Upper lobe of left lung (tissue), 6 donors: ENCODE results near the gene ERC1. TPM values are rescaled to one million over a fixed set of nuclear protein-coding genes. Genes with fewer than 3 reads are reported as not detected.

Source experiments
- ATAC-seq, 2 donors: fragments of 200-7000 bp; cut with Tn5 transposase; one replicate each; pipeline ENCODE4 v1.9.1; 2022; ENCODE audit warnings: mild to moderate bottlenecking in 2 of 2, moderate library complexity in 2 of 2; ENCODE audit not compliant: low FRiP score in 2 of 2
- DNase-seq, 2 donors: peaks; one replicate each; pipeline ENCODE4 v3.0.0-alpha.2; 2019 to 2020
- H3K27ac ChIP-seq, 4 donors: fragments of 200-600 bp; sonication (generic); one replicate each; pipeline ENCODE4 v1.5.1; 2016 to 2019
- H3K27me3 ChIP-seq, 4 donors: fragments of 200-600 bp; sonication (generic); one replicate each; pipeline ENCODE4 v1.5.1; 2017 to 2019
- H3K36me3 ChIP-seq, 4 donors: fragments of 200-600 bp; sonication (generic); one replicate each; pipeline ENCODE4 v1.5.1; 2016 to 2019
- H3K4me1 ChIP-seq, 4 donors: fragments of 200-600 bp; sonication (generic); one replicate each; pipeline ENCODE4 v1.5.1; 2018 to 2019
- H3K4me3 ChIP-seq, 4 donors: fragments of 200-600 bp; sonication (generic); one replicate each; pipeline ENCODE4 v1.5.1; 2017 to 2019; ENCODE audit warnings: mild to moderate bottlenecking in 2 of 4, moderate library complexity in 1 of 4
- H3K9me3 ChIP-seq, 4 donors: fragments of 200-600 bp; sonication (generic); one replicate each; pipeline ENCODE4 v1.5.1; 2018 to 2019
- EP300 ChIP-seq, 4 donors: sonication (generic); formaldehyde crosslinking; IDR thresholded peaks; one replicate each; pipeline ENCODE4 v1.5.1; 2017; ENCODE audit warnings: antibody characterized with exemption in 4 of 4, control low read depth in 2 of 4
- POLR2A ChIP-seq, 4 donors: fragments of 450-650 bp; IDR thresholded peaks; one replicate each; pipeline ENCODE4 v1.5.1; 2016 to 2017; ENCODE audit warnings: antibody characterized with exemption in 4 of 4, mild to moderate bottlenecking in 2 of 4
- POLR2AphosphoS5 ChIP-seq, 2 donors: sonication (generic); formaldehyde crosslinking; IDR thresholded peaks; one replicate each; pipeline ENCODE4 v1.5.1; 2017; ENCODE audit warnings: antibody characterized with exemption in 2 of 2
- WGBS, 2 donors: methylation state at CpG; one replicate each; pipeline ENCODE4 v1.1.5; 2017 to 2018; 5-methylcytosine and 5-hydroxymethylcytosine counted together
- total RNA-seq, 6 donors: library from RNA; depleted of rRNA in 4 of 6; stranded (reverse); fragments of >200 nt in 4 of 6; gene quantifications; one replicate each; pipeline versions ENCODE4 v1.1.0 to v1.2.1, GENCODE V29; 2016 to 2021
- TF ChIP-seq, protein P1 (sequence below), 6 experiments: fragments of 450-650 bp in 4 of 6; fragments of 200-600 bp in 2 of 6; sonication (generic) in 2 of 6; IDR thresholded peaks; one replicate each; pipeline ENCODE4 v1.5.1; 2016 to 2019; ENCODE audit warnings: antibody characterized with exemption in 6 of 6
- donor health status: DM: no; HTN: no; CAD: no; lungs with moderate emphysema.
- donor health status: DM: no; HTN: yes; CAD: no; lungs with severe emphysema.

Gene ERC1
- total RNA-seq, 6 donors from 2014 or later: 37.7 to 158 (median 60.1) TPM

DNA sequence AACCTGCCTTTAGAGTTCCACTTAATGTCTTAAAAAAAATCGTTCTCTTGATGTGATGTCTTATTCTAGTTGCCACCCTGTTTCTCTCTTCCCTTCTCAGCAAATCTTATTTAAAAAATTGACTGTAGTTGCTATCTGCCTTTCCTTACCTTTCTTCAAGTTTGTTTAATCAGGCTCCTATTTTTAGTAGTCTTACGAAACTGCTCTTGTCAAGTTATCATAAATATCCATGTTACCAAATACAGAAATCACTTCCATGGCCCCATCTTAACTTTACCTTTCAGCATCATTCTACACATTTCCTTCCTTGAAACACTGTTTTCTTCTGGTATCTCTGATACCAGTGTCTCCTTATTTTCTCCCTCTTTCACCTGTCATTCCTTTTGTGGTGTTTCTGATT, 227.3 kb downstream of the ERC1 start:
- 41 to 43% methylated on average over 2 of the region's 2 CpGs for WGBS, 2 donors
- Histone ChIP-seq H3K36me3 (no peaks in the 10 kb centered on the region), H3K27me3 (no peaks in the 10 kb centered on the region), H3K9me3 (no peaks in the 10 kb centered on the region), H3K4me1 (peaks cover 39 to 48% (median 41%) of the 10 kb centered on the region in 4 donors), H3K27ac (peak overlapping the region in 3 of 4 donors; percentile 60 to 78 (median 76)), H3K4me3 (no peak overlapping the region)
- DNase-seq (no peak), ATAC-seq (no peak)
- TF ChIP-seq POLR2A (IDR thresholded peaks at IDR 0.05) (no peak), POLR2AphosphoS5 (IDR thresholded peaks at IDR 0.05) (no peak), EP300 (IDR thresholded peaks at IDR 0.05) (no peak)
- TF ChIP-seq, protein P1, sequence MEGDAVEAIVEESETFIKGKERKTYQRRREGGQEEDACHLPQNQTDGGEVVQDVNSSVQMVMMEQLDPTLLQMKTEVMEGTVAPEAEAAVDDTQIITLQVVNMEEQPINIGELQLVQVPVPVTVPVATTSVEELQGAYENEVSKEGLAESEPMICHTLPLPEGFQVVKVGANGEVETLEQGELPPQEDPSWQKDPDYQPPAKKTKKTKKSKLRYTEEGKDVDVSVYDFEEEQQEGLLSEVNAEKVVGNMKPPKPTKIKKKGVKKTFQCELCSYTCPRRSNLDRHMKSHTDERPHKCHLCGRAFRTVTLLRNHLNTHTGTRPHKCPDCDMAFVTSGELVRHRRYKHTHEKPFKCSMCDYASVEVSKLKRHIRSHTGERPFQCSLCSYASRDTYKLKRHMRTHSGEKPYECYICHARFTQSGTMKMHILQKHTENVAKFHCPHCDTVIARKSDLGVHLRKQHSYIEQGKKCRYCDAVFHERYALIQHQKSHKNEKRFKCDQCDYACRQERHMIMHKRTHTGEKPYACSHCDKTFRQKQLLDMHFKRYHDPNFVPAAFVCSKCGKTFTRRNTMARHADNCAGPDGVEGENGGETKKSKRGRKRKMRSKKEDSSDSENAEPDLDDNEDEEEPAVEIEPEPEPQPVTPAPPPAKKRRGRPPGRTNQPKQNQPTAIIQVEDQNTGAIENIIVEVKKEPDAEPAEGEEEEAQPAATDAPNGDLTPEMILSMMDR (IDR thresholded peaks at IDR 0.05): no peak

DNA sequence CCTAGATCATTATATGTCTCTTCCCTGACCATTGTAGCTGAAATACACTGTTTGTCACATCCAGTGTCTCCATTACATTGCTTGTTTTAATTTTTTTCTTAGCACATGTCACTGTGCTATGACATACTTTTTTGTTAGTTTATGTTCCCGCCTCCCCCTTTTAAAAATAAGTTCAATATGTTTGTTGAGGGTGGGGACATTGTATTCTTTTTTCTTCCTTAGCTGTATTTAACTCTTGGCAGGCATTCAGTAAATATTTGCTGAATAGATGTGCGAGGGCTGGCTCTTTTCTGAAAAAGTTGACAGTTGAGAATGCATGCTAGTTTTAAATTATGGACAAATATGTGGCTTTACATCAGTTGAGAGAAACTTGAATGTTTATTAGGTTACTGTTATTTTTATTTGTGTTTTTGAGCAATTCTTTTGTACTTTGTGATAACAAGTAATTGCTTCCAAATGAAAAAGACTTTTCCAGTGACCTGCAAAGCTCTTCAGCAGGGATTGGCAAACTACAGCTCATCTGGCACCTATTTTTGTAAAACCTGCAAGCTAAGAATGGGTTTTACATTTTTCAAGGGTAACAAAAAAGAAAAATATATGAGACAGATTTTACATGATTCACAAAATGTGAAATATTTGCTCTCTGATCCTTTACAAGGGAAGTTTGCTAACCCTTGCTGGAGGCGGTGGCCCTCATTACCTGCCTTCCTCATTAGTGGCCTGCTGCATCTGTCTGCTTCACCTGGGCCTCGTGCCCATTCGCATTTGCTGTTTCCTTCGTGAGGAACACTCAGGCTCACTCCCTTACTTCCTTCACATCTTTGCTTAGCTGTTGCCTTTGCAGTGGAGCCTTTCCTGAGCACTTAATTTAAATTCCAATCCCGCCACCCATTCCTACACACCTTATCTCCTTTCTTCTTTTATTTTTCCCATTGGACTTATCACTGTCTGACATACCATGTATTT, 229.4 kb downstream of the ERC1 start:
- Histone ChIP-seq H3K36me3 (no peaks in the 10 kb centered on the region), H3K4me3 (no peak overlapping the region), H3K9me3 (no peaks in the 10 kb centered on the region), H3K27me3 (no peaks in the 10 kb centered on the region), H3K27ac (peak overlapping the region; percentile 26 to 78 (median 56)), H3K4me1 (peaks cover 39 to 48% (median 41%) of the 10 kb centered on the region in 4 donors)
- TF ChIP-seq POLR2A (IDR thresholded peaks at IDR 0.05): no peak
- TF ChIP-seq EP300 (IDR thresholded peaks at IDR 0.05): no peak
- TF ChIP-seq, protein P1 (IDR thresholded peaks at IDR 0.05): no peak
- TF ChIP-seq POLR2AphosphoS5 (IDR thresholded peaks at IDR 0.05): no peak
- peak in 1 of 2 donors; percentile 48 for DNase-seq
- WGBS, 2 donors: 43 to 50% methylated on average over 7 of the region's 7 CpGs
- ATAC-seq: no peak

DNA sequence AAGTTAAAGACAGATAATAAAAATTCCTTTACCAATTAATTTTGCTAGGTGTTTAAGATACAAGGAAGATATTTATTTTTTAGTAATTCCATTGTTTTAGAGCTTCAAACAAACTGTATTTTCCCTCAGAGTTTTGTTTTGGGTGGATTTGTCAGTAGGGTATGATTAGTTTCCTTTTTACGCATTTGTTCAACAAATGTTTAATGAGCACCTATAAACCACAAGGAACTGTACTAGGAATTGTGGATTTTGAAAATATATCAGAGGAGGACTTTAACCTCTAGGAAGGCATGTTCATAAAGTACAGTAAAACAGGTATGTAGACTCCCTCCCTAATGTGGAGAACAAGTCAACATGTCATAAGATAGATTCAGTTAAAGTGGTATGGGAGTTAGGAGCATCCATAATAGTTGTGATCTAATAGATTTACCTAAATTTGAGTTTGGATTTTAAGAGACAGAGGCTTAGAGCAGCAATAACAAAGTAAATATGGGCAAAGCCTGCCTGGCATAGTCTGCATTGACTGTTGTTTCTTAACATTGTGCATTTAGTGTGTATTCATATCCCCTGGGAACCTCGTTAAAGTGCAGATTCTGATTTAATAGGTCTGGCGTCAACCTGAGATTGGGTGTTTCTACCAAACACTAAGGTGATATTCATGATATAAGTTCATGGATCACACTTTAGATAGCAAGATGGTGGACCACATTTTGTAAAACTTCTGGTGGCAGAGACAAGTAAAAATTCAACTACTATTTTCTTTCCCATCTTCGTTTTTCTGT, 232.0 kb downstream of the ERC1 start:
- no peaks in the 10 kb centered on the region for H3K9me3 ChIP-seq
- H3K27ac ChIP-seq: no peak overlapping the region
- no peaks in the 10 kb centered on the region for H3K27me3 ChIP-seq
- WGBS, 2 donors: 94 to 95% methylated on average over 4 of the region's 4 CpGs
- peaks cover 25 to 32% (median 26%) of the 10 kb centered on the region in 4 donors for H3K4me1 ChIP-seq
- DNase-seq (no peak), ATAC-seq (no peak)
- no peaks in the 10 kb centered on the region for H3K36me3 ChIP-seq
- TF ChIP-seq POLR2A (IDR thresholded peaks at IDR 0.05): no peak
- no peak for TF ChIP-seq EP300 (IDR thresholded peaks at IDR 0.05)
- H3K4me3 ChIP-seq: no peak overlapping the region

DNA sequence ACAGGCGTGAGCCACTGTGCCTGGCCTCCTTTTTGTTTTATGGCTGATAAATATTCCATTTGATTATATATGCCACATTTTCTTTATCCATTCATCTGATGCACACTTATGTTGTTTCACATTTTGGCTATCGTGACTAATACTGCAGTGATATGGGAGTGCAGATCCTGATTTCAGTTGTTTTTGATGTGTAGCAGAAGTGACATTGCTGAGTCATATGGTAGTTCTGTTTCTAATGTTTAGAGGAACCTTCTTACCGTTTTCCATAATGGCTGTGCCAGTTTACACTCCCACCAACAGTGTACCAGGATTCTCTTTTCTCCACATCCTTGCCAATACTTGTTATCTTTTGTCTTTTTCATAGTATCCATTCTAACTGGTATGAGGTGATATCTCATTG, 235.9 kb downstream of the ERC1 start:
- no peaks in the 10 kb centered on the region for H3K27me3 ChIP-seq
- no peaks in the 10 kb centered on the region for H3K4me1 ChIP-seq
- H3K27ac ChIP-seq: no peak overlapping the region
- H3K36me3 ChIP-seq: no peaks in the 10 kb centered on the region
- no peaks in the 10 kb centered on the region for H3K9me3 ChIP-seq
- TF ChIP-seq, protein P1 (IDR thresholded peaks at IDR 0.05): no peak
- WGBS, 2 donors: 74 to 80% methylated on average over 3 of the region's 3 CpGs
- no peak overlapping the region for H3K4me3 ChIP-seq
- DNase-seq (no peak), ATAC-seq (no peak)

DNA sequence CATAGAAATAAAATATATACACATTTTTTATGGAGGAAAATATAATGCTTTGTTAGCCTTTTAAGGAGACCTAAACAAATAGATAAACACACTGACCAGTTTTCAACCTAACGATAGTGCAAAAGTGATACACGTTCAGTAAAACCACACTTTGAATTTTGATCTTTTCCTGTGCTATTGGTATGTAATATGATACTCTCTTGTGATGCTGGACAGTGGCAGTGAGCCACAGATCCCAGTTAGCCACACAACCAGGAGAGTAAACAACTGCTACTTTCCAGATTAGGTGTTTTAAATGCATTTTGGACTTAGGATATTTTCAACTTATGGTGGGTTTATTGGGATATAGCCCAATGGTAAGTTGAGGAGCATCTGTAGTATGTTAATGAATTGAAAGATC, 243.1 kb downstream of the ERC1 start:
- DNase-seq: no peak
- H3K4me3 ChIP-seq: no peak overlapping the region
- H3K9me3 ChIP-seq: no peaks in the 10 kb centered on the region

More for the DNA sequence above, 243.1 kb downstream of the ERC1 start:
- no peak for TF ChIP-seq EP300 (IDR thresholded peaks at IDR 0.05)
- TF ChIP-seq, protein P1 (IDR thresholded peaks at IDR 0.05): no peak
- 82 to 92% methylated on average over 2 of the region's 2 CpGs for WGBS, 2 donors
- H3K4me1 ChIP-seq: no peaks in the 10 kb centered on the region
- no peak for ATAC-seq
- H3K36me3 ChIP-seq: peaks cover 0 to 9% (median 2%) of the 10 kb centered on the region in 4 donors
- H3K27ac ChIP-seq: no peak overlapping the region
- H3K27me3 ChIP-seq: no peaks in the 10 kb centered on the region
